ENCODE data around the gene DNAJC4. TPM values are rescaled to one million over a fixed set of nuclear protein-coding genes. Genes with fewer than 3 reads are reported as not detected.
A peak's percentile ranks its signal among the peaks of the same experiment; 100 is the strongest.

The DNAJC4 gene
- total and polyA plus RNA-seq, 9 of the 15 experiments (the other 6 are each of a cell fraction or from before 2014, with no cell fraction given) = 4.0 to 32.6 (median 19.9) TPM

- TF ChIP-seq HNRNPH1 (optimal IDR thresholded peaks at IDR 0.05; ENCODE audit: low read depth, low read length) = no peak
- no peak for TF ChIP-seq KAT8 (IDR thresholded peaks at IDR 0.05; ENCODE audit: low read depth)
- no peak for TF ChIP-seq RBM17 (IDR thresholded peaks at IDR 0.05; ENCODE audit: borderline replicate concordance, low read depth, low read length)
- TF ChIP-seq ZNF445 (CRISPR knock-in tag; IDR thresholded peaks at IDR 0.05; ENCODE audit: low read depth) = no peak
- no peak for TF ChIP-seq ZNF408 (CRISPR knock-in tag; IDR thresholded peaks at IDR 0.05; ENCODE audit: low read depth)
- no peak for TF ChIP-seq E2F3 (CRISPR knock-in tag; IDR thresholded peaks at IDR 0.05)
- no peak for TF ChIP-seq TCF7 (IDR thresholded peaks at IDR 0.05; ENCODE audit: borderline replicate concordance)
- no peak for TF ChIP-seq ZNF511 (CRISPR knock-in tag; IDR thresholded peaks at IDR 0.05)
- peak; percentile 57; the same call in 1 of the 2 replicates for TF ChIP-seq PATZ1 (CRISPR knock-in tag; IDR thresholded peaks at IDR 0.05; ENCODE audit: borderline replicate concordance)
- peak; percentile 65 for TF ChIP-seq HDAC2 (IDR thresholded peaks at IDR 0.05)
- no peak for TF ChIP-seq PHF20 (IDR thresholded peaks at IDR 0.05; ENCODE audit: partially characterized antibody)
- TF ChIP-seq U2AF2 (optimal IDR thresholded peaks at IDR 0.05; ENCODE audit: low read depth, low read length) = no peak
- TF ChIP-seq TAF9B (IDR thresholded peaks at IDR 0.05; ENCODE audit: partially characterized antibody) = peak; percentile 32
- TF ChIP-seq MAZ (CRISPR knock-in tag; conservative IDR thresholded peaks at IDR 0.05 in 1 of 2, IDR thresholded peaks at IDR 0.05 in 1 of 2) = peak in 1 of 2 experiments; percentile 51; a peak in 1 of 4 replicates
- TF ChIP-seq GTF3C2 (IDR thresholded peaks at IDR 0.05; ENCODE audit: borderline replicate concordance, extremely low read depth, insufficient read length) = peak; percentile 82
- no peak for TF ChIP-seq HNRNPK (IDR thresholded peaks at IDR 0.05; ENCODE audit: low read depth, low read length, poor library complexity, severe bottlenecking)
- TF ChIP-seq TEAD1 (CRISPR knock-in tag; IDR thresholded peaks at IDR 0.05) = peak in 1 of 2 experiments; percentile 88; a peak in 2 of 4 replicates
- no peak for TF ChIP-seq ZBTB26 (CRISPR knock-in tag; IDR thresholded peaks at IDR 0.05)
- TF ChIP-seq ARNT (IDR thresholded peaks at IDR 0.05) = peak in 1 of 2 experiments; percentile 72; a peak in 1 of 4 replicates
- no peak; the same call in 1 of the 2 replicates for TF ChIP-seq FOXJ2 (tag; IDR thresholded peaks at IDR 0.05)
- TF ChIP-seq TARDBP (IDR thresholded peaks at IDR 0.05) = no peak
- TF ChIP-seq ZBTB1 (CRISPR knock-in tag; IDR thresholded peaks at IDR 0.05; ENCODE audit: borderline replicate concordance, low read depth) = no peak; the same call in 1 of the 2 replicates
Observed at GRCh38 chr11:64268893-64269539, 38.7 kb downstream of the DNAJC4 start (continued).
